ENCODE data around the gene ANKRD52. TPM values are rescaled to one million over a fixed set of nuclear protein-coding genes. Genes with fewer than 3 reads are reported as not detected.

Gene ANKRD52
- total and polyA plus RNA-seq, 4 donors, result 4.4 to 37.9 (median 19.9) TPM

- intact Hi-C loops (cut with DNase I), result loop anchor here (1.0 to 5.0 kb wide), 6 partner anchors 18 to 106 kb away; partner anchors contain the start of genes ANKRD52 (in 1 of the 2), CS (in 1 of the 2) and ZC3H10 (in 1 of the 2)
- no peak for ATAC-seq (ENCODE audit: low FRiP score)
These were observed 33.2 kb downstream of the ANKRD52 start for GRCh38 chr12:56224954-56225353.

GRCh38 chr12:56224102-56224701, 34.0 kb downstream of the ANKRD52 start, which contains the start of gene NABP2:
TSS of gene NABP2 (plus strand) at chr12:56224342. CDS start at chr12:56224857, 515 bp downstream.
- Histone ChIP-seq H3K9me3 (ENCODE audit: control insufficient read depth, low read length) (no peaks in the 10 kb centered on the region), H3K4me1 (ENCODE audit: control insufficient read depth in 1 of 2, insufficient read depth in 2 of 2, low read length in 2 of 2) (no peaks in the 10 kb centered on the region), H3K27ac (ENCODE audit: low read depth in 1 of 2, low read length in 2 of 2) (peak within 1 kb of the TSS; percentile 8 to 87), H3K36me3 (ENCODE audit: control insufficient read depth in 1 of 2, insufficient read depth in 2 of 2, low read length in 1 of 2) (no peaks in the 10 kb centered on the region), H3K27me3 (ENCODE audit: control insufficient read depth in 1 of 2, insufficient read depth in 2 of 2, low read length in 1 of 2) (no peaks in the 10 kb centered on the region), H3K4me3 (ENCODE audit: low read length in 2 of 2) (peak within 1 kb of the TSS; percentile 43 to 50)
- whole genome bisulfite sequencing, 2 donors, result 0 to 1% methylated on average over 39 to 41 of the region's 41 CpGs
- intact Hi-C loops (cut with DNase I), result loop anchor here (1.0 to 5.0 kb wide), 5 partner anchors 17 to 105 kb away; partner anchors contain the start of genes ANKRD52 (in 1 of the 2), CS (in 1 of the 2) and ZC3H10 (in 1 of the 2)
- DNase-seq, result peak; percentile 99
- ATAC-seq (ENCODE audit: low FRiP score), result peak; percentile 93

More at GRCh38 chr12:56224954-56225353, 33.2 kb downstream of the ANKRD52 start:
- Histone ChIP-seq H3K27me3 (ENCODE audit: control insufficient read depth in 1 of 2, insufficient read depth in 2 of 2, low read length in 1 of 2) (no peaks in the 10 kb centered on the region), H3K27ac (ENCODE audit: low read depth in 1 of 2, low read length in 2 of 2) (no peak overlapping the region), H3K9me3 (ENCODE audit: control insufficient read depth, low read length) (no peaks in the 10 kb centered on the region), H3K36me3 (ENCODE audit: control insufficient read depth in 1 of 2, insufficient read depth in 2 of 2, low read length in 1 of 2) (no peaks in the 10 kb centered on the region), H3K4me1 (ENCODE audit: control insufficient read depth in 1 of 2, insufficient read depth in 2 of 2, low read length in 2 of 2) (no peaks in the 10 kb centered on the region), H3K4me3 (ENCODE audit: low read length in 2 of 2) (peak overlapping the region in 1 of 2 donors; percentile 50)
- no peak for DNase-seq
- 62 to 63% methylated on average over 11 of the region's 11 CpGs for WGBS, 2 donors

GRCh38 chr12:56223571-56224101, 34.5 kb downstream of the ANKRD52 start:
- peak overlapping the region; percentile 8 to 87 for H3K27ac ChIP-seq (ENCODE audit: low read depth in 1 of 2, low read length in 2 of 2)

DNA sequence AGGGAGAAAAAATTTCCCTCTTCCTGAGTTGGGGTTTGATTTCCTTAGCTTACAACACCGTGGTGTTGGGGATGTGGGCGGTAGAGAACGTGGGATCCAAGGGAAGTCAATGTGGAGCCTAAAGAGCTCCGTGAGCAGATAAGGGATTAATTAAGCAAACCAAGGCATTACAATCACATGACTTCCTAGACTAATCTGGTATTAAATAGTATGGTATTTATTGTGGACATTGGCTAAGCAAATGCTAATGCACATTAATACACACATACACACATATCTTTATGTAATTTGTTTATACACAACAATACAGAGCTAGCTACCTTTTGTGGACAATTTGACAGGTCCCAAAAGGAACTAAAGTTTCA, 35.7 kb downstream of the ANKRD52 start:
- Histone ChIP-seq H3K9me3 (ENCODE audit: control insufficient read depth, low read length) (no peaks in the 10 kb centered on the region), H3K27me3 (ENCODE audit: control insufficient read depth in 1 of 2, insufficient read depth in 2 of 2, low read length in 1 of 2) (no peaks in the 10 kb centered on the region), H3K36me3 (ENCODE audit: control insufficient read depth in 1 of 2, insufficient read depth in 2 of 2, low read length in 1 of 2) (no peaks in the 10 kb centered on the region), H3K27ac (ENCODE audit: low read depth in 1 of 2, low read length in 2 of 2) (peak overlapping the region; percentile 58 to 76), H3K4me1 (ENCODE audit: control insufficient read depth in 1 of 2, insufficient read depth in 2 of 2, low read length in 2 of 2) (no peaks in the 10 kb centered on the region), H3K4me3 (ENCODE audit: low read length in 2 of 2) (peak overlapping the region in 1 of 2 donors; percentile 4)
- intact Hi-C loops (cut with DNase I), result loop anchor here in 1 of 2 donors (5.0 kb wide), 1 partner anchor 35 kb away; the partner anchor contains the start of gene ANKRD52
- WGBS, 2 donors, result 8 to 13% methylated on average over 4 of the region's 4 CpGs
- DNase-seq (no peak), ATAC-seq (ENCODE audit: low FRiP score) (no peak)

More at GRCh38 chr12:56223571-56224101, 34.5 kb downstream of the ANKRD52 start:
- Histone ChIP-seq H3K9me3 (ENCODE audit: control insufficient read depth, low read length) (no peaks in the 10 kb centered on the region), H3K36me3 (ENCODE audit: control insufficient read depth in 1 of 2, insufficient read depth in 2 of 2, low read length in 1 of 2) (no peaks in the 10 kb centered on the region), H3K27me3 (ENCODE audit: control insufficient read depth in 1 of 2, insufficient read depth in 2 of 2, low read length in 1 of 2) (no peaks in the 10 kb centered on the region), H3K4me1 (ENCODE audit: control insufficient read depth in 1 of 2, insufficient read depth in 2 of 2, low read length in 2 of 2) (no peaks in the 10 kb centered on the region), H3K4me3 (ENCODE audit: low read length in 2 of 2) (no peak overlapping the region)
- 16 to 19% methylated on average over 15 of the region's 15 CpGs for WGBS, 2 donors
- intact Hi-C loops (cut with DNase I), result loop anchor here (1.0 to 5.0 kb wide), 5 partner anchors 17 to 105 kb away; partner anchors contain the start of genes ANKRD52 (in 1 of the 2), CS (in 1 of the 2) and ZC3H10 (in 1 of the 2)
- no peak for DNase-seq
- no peak for ATAC-seq (ENCODE audit: low FRiP score)

GRCh38 chr12:56221757-56222530, 36.2 kb downstream of the ANKRD52 start, which contains the start of gene RNF41:
TSS of gene RNF41 (minus strand) at chr12:56221922. CDS start at chr12:56214047, 7,875 bp downstream.
- DNase-seq (peak; percentile 98 to 99), ATAC-seq (ENCODE audit: low FRiP score) (peak; percentile 94)
- WGBS, 2 donors, result 1% methylated on average over 40 to 42 of the region's 42 CpGs
- no peaks in the 10 kb centered on the region for H3K36me3 ChIP-seq (ENCODE audit: control insufficient read depth in 1 of 2, insufficient read depth in 2 of 2, low read length in 1 of 2)
- H3K4me1 ChIP-seq (ENCODE audit: control insufficient read depth in 1 of 2, insufficient read depth in 2 of 2, low read length in 2 of 2), result no peaks in the 10 kb centered on the region
- H3K4me3 ChIP-seq (ENCODE audit: low read length in 2 of 2), result peak within 1 kb of the TSS; percentile 60 to 74
- no peaks in the 10 kb centered on the region for H3K9me3 ChIP-seq (ENCODE audit: control insufficient read depth, low read length)
- intact Hi-C loops (cut with DNase I), result loop anchor here in 1 of 2 donors (5.0 kb wide), 1 partner anchor 35 kb away; the partner anchor contains the start of gene ANKRD52
- no peaks in the 10 kb centered on the region for H3K27me3 ChIP-seq (ENCODE audit: control insufficient read depth in 1 of 2, insufficient read depth in 2 of 2, low read length in 1 of 2)
- peak within 1 kb of the TSS; percentile 83 to 96 for H3K27ac ChIP-seq (ENCODE audit: low read depth in 1 of 2, low read length in 2 of 2)

DNA sequence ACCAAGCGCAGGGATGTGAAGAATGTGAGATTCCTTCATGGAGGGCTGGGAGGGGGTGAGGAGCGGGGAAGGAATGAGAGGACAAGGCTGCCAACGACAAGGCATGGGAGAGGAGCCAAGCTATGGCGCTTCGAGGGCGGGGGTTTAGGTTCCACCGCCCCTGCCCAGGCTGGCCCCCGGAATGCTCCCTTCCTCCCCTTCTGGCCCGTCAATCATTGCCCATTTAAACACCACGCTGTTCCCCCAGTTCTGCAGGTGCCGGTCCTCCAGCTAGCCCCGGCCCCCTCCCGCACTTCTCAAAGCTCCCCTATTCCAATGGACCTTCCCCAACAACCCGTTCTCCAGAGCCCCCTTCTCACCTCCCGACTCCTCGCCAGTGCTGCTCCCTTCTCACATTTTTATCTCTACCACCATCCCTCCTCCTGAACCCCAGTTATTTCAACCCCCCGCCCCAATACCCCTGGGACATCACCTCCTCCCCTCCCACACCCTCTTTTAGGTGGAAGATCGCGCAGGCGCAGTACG, 36.9 kb downstream of the ANKRD52 start:
- no peaks in the 10 kb centered on the region for H3K4me1 ChIP-seq (ENCODE audit: control insufficient read depth in 1 of 2, insufficient read depth in 2 of 2, low read length in 2 of 2)
- DNase-seq (peak; percentile 82 to 93), ATAC-seq (ENCODE audit: low FRiP score) (peak; percentile 62)
- H3K9me3 ChIP-seq (ENCODE audit: control insufficient read depth, low read length), result no peaks in the 10 kb centered on the region
- H3K27ac ChIP-seq (ENCODE audit: low read depth in 1 of 2, low read length in 2 of 2), result peak overlapping the region; percentile 83 to 96
- peak overlapping the region; percentile 60 to 74 for H3K4me3 ChIP-seq (ENCODE audit: low read length in 2 of 2)
- intact Hi-C loops (cut with DNase I), result loop anchor here in 1 of 2 donors (5.0 kb wide), 1 partner anchor 36 kb away; the partner anchor contains the start of gene ANKRD52
- H3K36me3 ChIP-seq (ENCODE audit: control insufficient read depth in 1 of 2, insufficient read depth in 2 of 2, low read length in 1 of 2), result peaks cover 0 to 2% of the 10 kb centered on the region in 2 donors
- H3K27me3 ChIP-seq (ENCODE audit: control insufficient read depth in 1 of 2, insufficient read depth in 2 of 2, low read length in 1 of 2), result no peaks in the 10 kb centered on the region
- 0 to 1% methylated on average over 20 to 21 of the region's 21 CpGs for WGBS, 2 donors

DNA sequence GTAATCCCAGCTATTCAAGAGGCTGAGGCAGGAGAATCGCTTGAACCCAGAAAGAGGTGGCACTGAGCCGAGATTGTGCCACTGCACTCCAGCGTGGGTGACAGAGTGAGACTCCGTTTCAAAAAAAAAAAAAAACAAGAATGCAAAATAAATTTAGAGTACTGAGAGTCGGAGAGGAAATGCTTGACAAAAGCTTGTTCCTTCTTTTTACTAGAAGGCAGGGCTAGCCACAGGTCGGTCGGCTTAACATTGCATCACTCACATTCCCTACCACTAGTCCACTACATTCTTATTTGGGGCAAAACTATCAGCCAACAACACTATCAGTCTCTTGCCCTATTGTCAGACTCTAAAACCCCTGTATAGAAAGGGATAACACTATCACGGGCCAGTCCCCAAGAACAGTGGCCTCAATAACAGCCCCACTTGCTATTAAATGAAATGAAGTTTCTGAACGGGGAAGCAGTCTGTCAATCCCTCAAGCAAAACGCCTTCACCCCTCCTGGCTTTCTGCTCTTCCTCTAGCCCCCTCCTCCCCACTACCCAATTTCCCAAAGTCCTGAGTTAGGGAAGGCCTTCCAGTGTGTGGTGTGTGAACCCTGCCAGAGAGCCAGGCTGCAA, 37.5 kb downstream of the ANKRD52 start:
- H3K27ac ChIP-seq (ENCODE audit: low read depth in 1 of 2, low read length in 2 of 2), result peak overlapping the region; percentile 23 to 96
- 0 to 1% methylated on average over 10 of the region's 10 CpGs for WGBS, 2 donors
- peak overlapping the region; percentile 60 to 74 for H3K4me3 ChIP-seq (ENCODE audit: low read length in 2 of 2)
- intact Hi-C loops (cut with DNase I), result loop anchor here in 1 of 2 donors (5.0 kb wide), 1 partner anchor 37 kb away; the partner anchor contains the start of gene ANKRD52
- no peaks in the 10 kb centered on the region for H3K9me3 ChIP-seq (ENCODE audit: control insufficient read depth, low read length)
- peaks cover 0 to 2% of the 10 kb centered on the region in 2 donors for H3K36me3 ChIP-seq (ENCODE audit: control insufficient read depth in 1 of 2, insufficient read depth in 2 of 2, low read length in 1 of 2)
- no peaks in the 10 kb centered on the region for H3K4me1 ChIP-seq (ENCODE audit: control insufficient read depth in 1 of 2, insufficient read depth in 2 of 2, low read length in 2 of 2)
- DNase-seq (no peak), ATAC-seq (ENCODE audit: low FRiP score) (no peak)
- H3K27me3 ChIP-seq (ENCODE audit: control insufficient read depth in 1 of 2, insufficient read depth in 2 of 2, low read length in 1 of 2), result no peaks in the 10 kb centered on the region
